SU-DHL-6 (cell line): ENCODE measurements around the gene MYO10.

Source experiments
- CTCF ChIP-seq: fragments of 200-600 bp; sonication (generic); IDR thresholded peaks from one replicate; pipeline ENCODE4 v1.5.1; 2017; ENCODE audit warnings: antibody characterized with exemption, mild to moderate bottlenecking, low read length, moderate library complexity; ENCODE audit not compliant: insufficient read depth, poor library complexity, severe bottlenecking
- EZH2phosphoT487 ChIP-seq: fragments of 200-600 bp; sonication (generic), shearing (Covaris generic); conservative IDR thresholded peaks from 2 replicates; pipeline ENCODE4 v1.6.1; 2018; ENCODE audit warnings: mild to moderate bottlenecking, antibody characterized with exemption, low read length, moderate library complexity, mixed read lengths

- TF ChIP-seq CTCF = no peak
- no peak for TF ChIP-seq EZH2phosphoT487
Observed at GRCh38 chr5:16701134-16702099, 234.7 kb downstream of the MYO10 start.
